Measurements from ENCODE around the gene CASQ2. TPM values are rescaled to one million over a fixed set of nuclear protein-coding genes. Genes with fewer than 3 reads are reported as not detected.

CASQ2 gene
- polyA plus RNA-seq, 4 donors = 0.42 to 0.75 (median 0.60) TPM

- DNase-seq (ENCODE audit: low read depth in 4 of 4, low spot score in 2 of 4) = no peak
Observed at GRCh38 chr1:115740811-115741210, 27.7 kb downstream of the CASQ2 start.

GRCh38 chr1:115732316-115732715, 36.2 kb downstream of the CASQ2 start:
- DNase-seq (ENCODE audit: low read depth in 4 of 4, low spot score in 2 of 4) = no peak

GRCh38 chr1:115729756-115730155, 38.8 kb downstream of the CASQ2 start:
- DNase-seq (ENCODE audit: low read depth in 4 of 4, low spot score in 2 of 4) = no peak

- no peak for DNase-seq (ENCODE audit: low read depth in 4 of 4, low spot score in 2 of 4)
Observed at GRCh38 chr1:115728341-115728740, 40.2 kb downstream of the CASQ2 start.

- no peak for DNase-seq (ENCODE audit: low read depth in 4 of 4, low spot score in 2 of 4)
Observed at GRCh38 chr1:115727706-115728249, 40.7 kb downstream of the CASQ2 start.

GRCh38 chr1:115726570-115726969, 41.9 kb downstream of the CASQ2 start:
- no peak for DNase-seq (ENCODE audit: low read depth in 4 of 4, low spot score in 2 of 4)

- no peak for DNase-seq (ENCODE audit: low read depth in 4 of 4, low spot score in 2 of 4)
Observed at GRCh38 chr1:115726161-115726560, 42.4 kb downstream of the CASQ2 start.

- no peak for DNase-seq (ENCODE audit: low read depth in 4 of 4, low spot score in 2 of 4)
Observed at GRCh38 chr1:115725600-115725999, 42.9 kb downstream of the CASQ2 start.

GRCh38 chr1:115723756-115724155, 44.8 kb downstream of the CASQ2 start:
- DNase-seq (ENCODE audit: low read depth in 4 of 4, low spot score in 2 of 4) = no peak

GRCh38 chr1:115722221-115722620, 46.3 kb downstream of the CASQ2 start:
- DNase-seq (ENCODE audit: low read depth in 4 of 4, low spot score in 2 of 4) = no peak

- no peak for DNase-seq (ENCODE audit: low read depth in 4 of 4, low spot score in 2 of 4)
Observed at GRCh38 chr1:115719285-115719684, 49.2 kb downstream of the CASQ2 start.

GRCh38 chr1:115718011-115718754, 50.3 kb downstream of the CASQ2 start:
- DNase-seq (ENCODE audit: low read depth in 4 of 4, low spot score in 2 of 4) = no peak

- DNase-seq (ENCODE audit: low read depth in 4 of 4, low spot score in 2 of 4) = no peak
Observed at GRCh38 chr1:115717541-115717940, 51.0 kb downstream of the CASQ2 start.

- DNase-seq (ENCODE audit: low read depth in 4 of 4, low spot score in 2 of 4) = peak in 2 of 4 donors; percentile 46 to 53
Observed at GRCh38 chr1:115714572-115715141, 53.9 kb downstream of the CASQ2 start.

- DNase-seq (ENCODE audit: low read depth in 4 of 4, low spot score in 2 of 4) = no peak
Observed at GRCh38 chr1:115713906-115714305, 54.6 kb downstream of the CASQ2 start.

GRCh38 chr1:115712911-115713609, 55.5 kb downstream of the CASQ2 start:
- no peak for DNase-seq (ENCODE audit: low read depth in 4 of 4, low spot score in 2 of 4)

- no peak for DNase-seq (ENCODE audit: low read depth in 4 of 4, low spot score in 2 of 4)
Observed at GRCh38 chr1:115710859-115711624, 57.5 kb downstream of the CASQ2 start.

- DNase-seq (ENCODE audit: low read depth in 4 of 4, low spot score in 2 of 4) = peak in 1 of 4 donors; percentile 37
Observed at GRCh38 chr1:115706587-115707425, 61.7 kb downstream of the CASQ2 start.

GRCh38 chr1:115705963-115706362, 62.6 kb downstream of the CASQ2 start:
- no peak for DNase-seq (ENCODE audit: low read depth in 4 of 4, low spot score in 2 of 4)

All from left renal cortex interstitium (tissue), 4 donors.